ENCODE measurements around the gene C6orf136. TPM values are rescaled to one million over a fixed set of nuclear protein-coding genes. Genes with fewer than 3 reads are reported as not detected.

The C6orf136 gene
- total RNA-seq, 1 experiment from 2014 or later, result 25.4 TPM

DNA sequence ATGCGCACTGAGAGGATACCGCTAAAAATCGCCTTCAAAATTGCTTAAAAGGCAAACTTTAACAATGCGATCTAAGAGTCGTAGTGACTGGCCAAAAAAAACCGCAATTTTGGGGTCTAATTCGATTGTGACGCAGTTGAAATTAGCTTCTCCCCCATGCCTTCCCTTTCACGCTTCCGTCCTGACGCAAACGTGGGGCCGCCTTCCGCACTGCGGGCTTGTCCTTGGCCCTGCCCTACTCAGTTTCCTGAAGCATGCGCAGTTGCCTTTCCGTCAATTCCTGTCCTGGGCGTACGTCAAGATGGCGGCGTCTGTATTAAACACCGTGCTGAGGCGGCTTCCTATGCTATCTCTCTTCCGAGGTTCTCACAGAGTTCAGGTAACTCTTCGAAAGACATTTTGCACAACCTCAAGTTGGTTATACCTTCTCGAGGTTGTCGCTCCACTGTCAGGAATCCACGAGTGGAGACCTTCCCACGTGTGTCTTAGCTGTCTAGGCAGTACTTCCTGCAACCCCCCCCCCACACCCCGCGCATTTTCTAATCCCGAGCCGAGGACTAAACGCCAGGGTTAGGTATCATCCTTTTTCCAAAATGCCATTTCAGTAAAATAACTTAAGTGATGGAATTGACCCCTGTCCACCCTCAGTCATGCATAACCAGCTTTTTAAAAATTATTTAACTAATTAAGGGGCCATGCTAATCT, 29.2 kb upstream of the C6orf136 start, which contains the start of gene MRPS18B:
Gene MRPS18B, plus strand, starts transcription at position 276 of the 705 bp plus-strand sequence. Its CDS starts 26 bp downstream, at position 302.
- Mint-ChIP-seq H3K27me3 (ENCODE audit: insufficient read depth, unreplicated experiment) (peaks cover 6% of the 10 kb centered on the region), H3K9me3 (ENCODE audit: unreplicated experiment) (no peaks in the 10 kb centered on the region), H3K27ac (ENCODE audit: unreplicated experiment) (peak within 1 kb of the TSS; percentile 96), H3K4me3 (ENCODE audit: unreplicated experiment) (peak within 1 kb of the TSS; percentile 78), H3K36me3 (ENCODE audit: insufficient read depth, unreplicated experiment) (peaks cover 80% of the 10 kb centered on the region), H3K4me1 (ENCODE audit: low read depth, unreplicated experiment) (peaks cover 22% of the 10 kb centered on the region)
- intact Hi-C loops (cut with micrococcal nuclease; ENCODE audit: unreplicated experiment), result loop anchor here (1.0 to 2.0 kb wide), 5 partner anchors 9 to 103 kb away; partner anchors contain the start of genes ATAT1, C6orf136, GNL1 and PRR3
- DNase-seq, result peak; percentile 95 to 97
- H3K4me3 ChIP-seq (ENCODE audit: low read depth, low read length), result peak within 1 kb of the TSS; percentile 77
- H3K27me3 ChIP-seq (replicated peaks; ENCODE audit: control insufficient read depth, insufficient read depth, low read length), result no peaks in the 10 kb centered on the region
- ChIA-PET CTCF (interaction anchor here (0.6 to 0.7 kb wide), 2 partner anchors 33 to 55 kb away, joined by 3 read pairs; partner anchors contain the start of gene DHX16), POLR2A (interaction anchor here (0.5 to 1.3 kb wide), 5 partner anchors 8 to 100 kb away, joined by 3 to 9 read pairs (median 3); partner anchors contain the start of genes ABCF1 and MDC1)
- TSS peak; percentile 76 for BruUV-seq (replicated peaks)
- H3K9me3 ChIP-seq, result no peaks in the 10 kb centered on the region
- TF ChIP-seq, protein P1, sequence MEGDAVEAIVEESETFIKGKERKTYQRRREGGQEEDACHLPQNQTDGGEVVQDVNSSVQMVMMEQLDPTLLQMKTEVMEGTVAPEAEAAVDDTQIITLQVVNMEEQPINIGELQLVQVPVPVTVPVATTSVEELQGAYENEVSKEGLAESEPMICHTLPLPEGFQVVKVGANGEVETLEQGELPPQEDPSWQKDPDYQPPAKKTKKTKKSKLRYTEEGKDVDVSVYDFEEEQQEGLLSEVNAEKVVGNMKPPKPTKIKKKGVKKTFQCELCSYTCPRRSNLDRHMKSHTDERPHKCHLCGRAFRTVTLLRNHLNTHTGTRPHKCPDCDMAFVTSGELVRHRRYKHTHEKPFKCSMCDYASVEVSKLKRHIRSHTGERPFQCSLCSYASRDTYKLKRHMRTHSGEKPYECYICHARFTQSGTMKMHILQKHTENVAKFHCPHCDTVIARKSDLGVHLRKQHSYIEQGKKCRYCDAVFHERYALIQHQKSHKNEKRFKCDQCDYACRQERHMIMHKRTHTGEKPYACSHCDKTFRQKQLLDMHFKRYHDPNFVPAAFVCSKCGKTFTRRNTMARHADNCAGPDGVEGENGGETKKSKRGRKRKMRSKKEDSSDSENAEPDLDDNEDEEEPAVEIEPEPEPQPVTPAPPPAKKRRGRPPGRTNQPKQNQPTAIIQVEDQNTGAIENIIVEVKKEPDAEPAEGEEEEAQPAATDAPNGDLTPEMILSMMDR (IDR thresholded peaks at IDR 0.05; ENCODE audit: insufficient read depth in 1 of 2, low read depth in 1 of 2, low read length in 1 of 2, severe bottlenecking in 1 of 2, unreplicated experiment in 1 of 2), result no peak
- no peaks in the 10 kb centered on the region for H3K4me1 ChIP-seq
- peaks cover 2% of the 10 kb centered on the region; the same call in 1 of the 2 replicates for H3K36me3 ChIP-seq (ENCODE audit: control insufficient read depth, insufficient read depth, low read length)

DNA sequence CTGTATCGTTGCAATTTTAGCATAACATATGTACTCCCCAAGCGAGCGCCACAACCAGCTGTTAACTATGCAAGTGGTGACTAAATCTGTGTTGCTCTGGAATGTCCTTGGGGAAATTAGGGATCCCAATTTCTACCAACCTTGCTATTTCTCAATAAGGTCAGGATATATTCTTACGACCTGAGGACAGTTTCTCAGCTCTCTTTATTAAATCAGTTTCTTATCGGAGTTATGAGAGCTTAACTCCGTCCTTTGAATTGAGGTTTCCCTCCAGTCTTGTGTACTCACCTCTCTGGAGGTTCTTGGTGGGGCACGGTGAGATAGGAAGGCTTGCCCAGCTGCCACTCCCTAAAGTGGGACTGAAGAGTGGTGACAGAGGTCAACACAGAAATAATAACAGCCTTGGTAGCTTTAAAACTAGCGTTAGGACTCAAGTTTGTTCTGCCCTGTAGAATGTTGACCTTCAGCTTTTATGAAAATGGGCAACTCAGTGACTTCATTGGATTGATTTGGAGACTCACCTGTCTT, 28.6 kb upstream of the C6orf136 start:
- ChIA-PET CTCF (interaction anchor here (0.7 kb wide), 1 partner anchor 54 kb away, joined by 3 read pairs; the partner anchor contains the start of gene DHX16), POLR2A (interaction anchor here (0.6 to 1.3 kb wide), 3 partner anchors 8 to 99 kb away, joined by 3 to 4 read pairs (median 3); partner anchors contain the start of genes ABCF1 and MDC1)
- H3K36me3 Mint-ChIP-seq (ENCODE audit: insufficient read depth, unreplicated experiment), result peaks cover 85% of the 10 kb centered on the region
- H3K4me1 Mint-ChIP-seq (ENCODE audit: low read depth, unreplicated experiment), result peaks cover 20% of the 10 kb centered on the region
- H3K9me3 ChIP-seq, result no peaks in the 10 kb centered on the region
- H3K9me3 Mint-ChIP-seq (ENCODE audit: unreplicated experiment), result no peaks in the 10 kb centered on the region
- intact Hi-C loops (cut with micrococcal nuclease; ENCODE audit: unreplicated experiment), result no loop called here
- peaks cover 2% of the 10 kb centered on the region; the same call in 1 of the 2 replicates for H3K36me3 ChIP-seq (ENCODE audit: control insufficient read depth, insufficient read depth, low read length)
- H3K4me1 ChIP-seq, result no peaks in the 10 kb centered on the region
- no TSS peak for BruUV-seq (replicated peaks)
- H3K4me3 Mint-ChIP-seq (ENCODE audit: unreplicated experiment), result peak overlapping the region; percentile 78
- H3K27me3 Mint-ChIP-seq (ENCODE audit: insufficient read depth, unreplicated experiment), result peaks cover 6% of the 10 kb centered on the region
- peak overlapping the region; percentile 45 for H3K4me3 ChIP-seq (ENCODE audit: low read depth, low read length)
- H3K27ac Mint-ChIP-seq (ENCODE audit: unreplicated experiment), result peak overlapping the region; percentile 96
- no peak for DNase-seq
- TF ChIP-seq, protein P1 (IDR thresholded peaks at IDR 0.05; ENCODE audit: insufficient read depth in 1 of 2, low read depth in 1 of 2, low read length in 1 of 2, severe bottlenecking in 1 of 2, unreplicated experiment in 1 of 2), result no peak
- H3K27me3 ChIP-seq (replicated peaks; ENCODE audit: control insufficient read depth, insufficient read depth, low read length), result no peaks in the 10 kb centered on the region

DNA sequence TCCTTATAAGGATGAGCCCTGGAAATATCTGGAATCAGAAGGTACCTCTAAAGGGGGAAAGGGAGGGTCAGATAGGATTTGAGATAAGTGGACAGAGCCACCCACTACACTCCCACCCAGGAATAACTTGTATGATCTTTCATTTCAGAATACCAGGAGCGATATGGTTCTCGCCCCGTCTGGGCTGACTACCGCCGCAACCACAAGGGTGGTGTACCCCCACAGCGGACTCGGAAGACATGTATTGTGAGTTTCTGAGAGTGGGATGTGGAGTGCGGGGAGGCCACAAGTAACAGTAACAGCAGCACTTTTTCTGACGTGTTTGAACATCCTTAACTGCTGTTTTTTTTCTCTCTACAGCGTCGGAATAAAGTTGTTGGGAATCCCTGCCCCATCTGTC, 27.4 kb upstream of the C6orf136 start:
- Mint-ChIP-seq H3K27ac (ENCODE audit: unreplicated experiment) (no peak overlapping the region), H3K4me1 (ENCODE audit: low read depth, unreplicated experiment) (peaks cover 13% of the 10 kb centered on the region), H3K27me3 (ENCODE audit: insufficient read depth, unreplicated experiment) (peaks cover 6% of the 10 kb centered on the region), H3K36me3 (ENCODE audit: insufficient read depth, unreplicated experiment) (peaks cover 73% of the 10 kb centered on the region), H3K4me3 (ENCODE audit: unreplicated experiment) (peak overlapping the region; percentile 78), H3K9me3 (ENCODE audit: unreplicated experiment) (no peaks in the 10 kb centered on the region)
- POLR2A ChIA-PET, result no interaction called here
- no TSS peak for BruUV-seq (replicated peaks)
- H3K36me3 ChIP-seq (ENCODE audit: control insufficient read depth, insufficient read depth, low read length), result peaks cover 2% of the 10 kb centered on the region; the same call in 1 of the 2 replicates
- TF ChIP-seq, protein P1 (IDR thresholded peaks at IDR 0.05; ENCODE audit: insufficient read depth in 1 of 2, low read depth in 1 of 2, low read length in 1 of 2, severe bottlenecking in 1 of 2, unreplicated experiment in 1 of 2), result no peak
- H3K27me3 ChIP-seq (replicated peaks; ENCODE audit: control insufficient read depth, insufficient read depth, low read length), result no peaks in the 10 kb centered on the region
- H3K4me3 ChIP-seq (ENCODE audit: low read depth, low read length), result no peak overlapping the region
- H3K4me1 ChIP-seq, result no peaks in the 10 kb centered on the region
- DNase-seq, result no peak
- intact Hi-C loops (cut with micrococcal nuclease; ENCODE audit: unreplicated experiment), result no loop called here
- CTCF ChIA-PET, result no interaction called here
- no peaks in the 10 kb centered on the region for H3K9me3 ChIP-seq
